NCI-H2227 (cell line): ENCODE results near the gene ITM2B.
A peak's percentile ranks its signal among the peaks of the same experiment; 100 is the strongest.

Source experiments
- DNase-seq: peaks from one replicate; lab custom pipeline; 2025; ENCODE audit not compliant: unreplicated experiment; lab: John Stamatoyannopoulos, UW

ITM2B gene

DNA sequence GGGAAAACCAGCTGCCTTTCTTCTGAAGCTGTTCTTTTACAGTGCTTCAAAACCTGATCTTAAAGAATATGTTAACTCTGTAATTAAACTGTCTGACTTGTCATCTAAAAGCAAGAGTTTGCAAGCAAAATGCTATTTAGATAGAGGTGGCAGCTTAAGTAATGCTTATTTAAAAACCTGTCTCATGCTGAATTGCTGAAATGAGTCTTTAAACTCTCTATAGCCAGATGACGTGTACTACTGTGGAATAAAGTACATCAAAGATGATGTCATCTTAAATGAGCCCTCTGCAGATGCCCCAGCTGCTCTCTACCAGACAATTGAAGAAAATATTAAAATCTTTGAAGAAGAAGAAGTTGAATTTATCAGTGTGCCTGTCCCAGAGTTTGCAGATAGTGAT is 22.9 kb downstream of the ITM2B start:
- DNase-seq, result peak; percentile 4

DNA sequence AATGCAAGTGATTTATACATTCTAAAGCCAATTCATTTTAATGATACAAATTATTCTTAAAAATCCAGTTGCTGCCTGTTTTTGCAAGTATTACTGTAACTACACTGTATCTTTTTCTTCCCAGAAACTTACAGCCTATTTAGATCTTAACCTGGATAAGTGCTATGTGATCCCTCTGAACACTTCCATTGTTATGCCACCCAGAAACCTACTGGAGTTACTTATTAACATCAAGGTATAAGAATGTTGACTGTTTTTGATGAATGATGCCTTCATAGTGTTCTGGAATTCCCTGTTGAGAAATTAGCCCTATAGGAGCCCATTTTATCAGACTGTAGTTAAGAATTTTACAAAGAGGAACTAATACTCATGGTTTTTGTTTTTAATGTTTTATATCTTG is 25.0 kb downstream of the ITM2B start:
- no peak for DNase-seq

DNA sequence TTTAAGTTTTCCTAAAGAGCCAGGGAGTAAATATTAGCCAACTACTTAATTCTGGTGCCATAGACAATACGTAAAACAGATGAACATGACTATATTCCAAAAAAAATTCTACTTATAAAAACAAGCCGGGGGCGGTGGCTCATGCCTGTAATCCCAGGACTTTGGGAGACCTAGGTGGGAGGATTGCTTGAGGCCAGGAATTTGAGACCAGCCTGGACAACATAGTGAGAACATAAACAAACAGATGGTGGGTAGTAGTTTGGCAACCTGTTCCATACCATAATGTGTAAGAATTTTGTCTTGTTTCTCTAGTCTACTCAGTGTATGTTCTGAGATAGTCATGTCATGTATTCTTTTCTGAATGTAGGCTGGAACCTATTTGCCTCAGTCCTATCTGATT is 25.4 kb downstream of the ITM2B start:
- no peak for DNase-seq

DNA sequence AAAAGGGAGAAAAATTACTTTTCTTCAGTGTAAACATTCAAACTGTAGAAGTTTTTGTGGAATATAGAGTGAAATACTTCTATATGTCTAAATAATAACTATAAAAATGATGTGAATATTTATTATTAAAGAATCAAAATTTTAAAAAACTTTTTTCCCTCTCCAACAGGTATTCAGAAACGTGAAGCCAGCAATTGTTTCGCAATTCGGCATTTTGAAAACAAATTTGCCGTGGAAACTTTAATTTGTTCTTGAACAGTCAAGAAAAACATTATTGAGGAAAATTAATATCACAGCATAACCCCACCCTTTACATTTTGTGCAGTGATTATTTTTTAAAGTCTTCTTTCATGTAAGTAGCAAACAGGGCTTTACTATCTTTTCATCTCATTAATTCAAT is 28.0 kb downstream of the ITM2B start:
- no peak for DNase-seq

DNA sequence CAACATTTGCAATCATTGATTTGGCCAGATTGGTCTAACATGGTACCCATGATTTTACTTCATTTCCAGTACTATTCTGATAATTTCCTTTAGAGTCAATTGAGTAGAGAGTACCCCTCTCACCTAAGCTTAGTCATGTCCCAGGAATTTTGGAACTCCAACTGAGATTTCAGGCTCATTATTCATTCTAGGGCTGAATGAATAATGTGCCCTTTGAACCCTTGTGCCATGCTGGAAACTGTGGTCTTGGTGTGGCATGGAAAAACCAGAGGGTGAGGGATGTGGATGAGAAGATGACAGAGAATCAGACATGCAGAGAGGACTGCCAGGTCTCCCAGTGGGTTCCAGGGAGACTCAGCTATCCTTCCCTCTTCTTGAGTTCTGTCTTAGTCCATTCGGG is 30.2 kb downstream of the ITM2B start:
- no peak for DNase-seq

DNA sequence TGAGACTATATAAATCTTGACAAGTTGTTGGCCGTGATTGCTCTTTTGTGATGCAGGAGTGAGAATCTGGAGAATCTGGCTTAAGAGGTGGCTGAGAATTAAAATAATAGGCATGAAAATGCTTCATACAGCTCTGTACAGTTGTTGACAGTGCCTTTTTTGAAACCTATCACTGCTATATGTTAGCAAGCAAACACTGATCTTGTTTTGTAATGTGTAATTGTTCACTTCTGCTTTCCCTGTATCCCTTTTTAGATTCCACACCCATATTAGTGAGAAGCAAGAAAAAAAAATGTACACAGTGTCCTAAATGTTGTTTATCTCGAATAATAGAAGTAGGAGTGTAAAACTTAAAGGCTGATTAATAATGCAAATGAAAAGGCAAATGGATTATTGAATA is 31.1 kb downstream of the ITM2B start:
- DNase-seq, result no peak

DNA sequence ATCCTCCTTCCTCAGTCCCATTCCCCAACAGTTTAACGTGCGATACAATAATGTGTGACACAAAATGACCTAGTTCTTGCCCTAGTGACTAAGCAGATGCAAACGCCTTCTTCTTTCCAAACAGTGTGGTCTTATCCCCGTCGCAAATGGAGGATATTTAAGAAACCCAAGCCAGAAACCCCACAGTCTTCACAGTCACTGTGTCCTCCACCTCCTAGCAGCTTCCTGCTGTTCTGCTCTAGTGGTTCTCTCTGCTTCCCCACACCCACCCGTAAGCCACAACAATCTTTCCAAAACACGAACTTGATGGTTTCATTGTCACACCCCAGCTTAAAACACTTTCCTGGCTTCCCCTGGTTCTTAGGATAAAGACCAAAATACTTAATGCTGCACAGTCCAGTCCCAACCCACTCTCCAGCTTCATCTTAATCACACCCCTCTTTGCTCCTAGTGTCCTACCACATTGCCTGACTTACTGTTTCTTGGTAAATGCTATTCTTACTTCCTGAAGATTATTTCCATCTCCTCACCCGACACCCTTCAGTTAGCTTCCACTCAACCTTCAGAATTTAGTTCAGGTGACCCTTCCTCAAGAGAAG is 32.3 kb downstream of the ITM2B start:
- DNase-seq, result no peak

DNA sequence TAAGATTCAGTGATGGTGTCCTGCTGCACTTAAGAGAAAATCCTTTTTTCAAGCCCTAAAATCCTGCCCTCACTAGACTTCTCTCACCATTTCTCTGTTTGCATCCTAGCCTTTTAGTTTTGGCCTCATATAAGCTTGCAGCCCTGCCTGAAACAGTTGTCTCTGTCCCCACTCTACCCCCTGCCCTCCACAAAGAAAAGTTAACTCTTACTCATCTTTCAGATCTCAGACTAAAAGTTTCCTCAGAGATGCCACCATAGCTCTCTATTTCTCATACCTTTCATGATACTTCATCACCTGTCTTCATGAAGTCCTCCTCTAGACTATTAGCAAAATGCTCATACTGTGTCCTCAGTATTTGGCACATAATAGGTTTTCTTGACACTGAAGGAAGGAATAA is 33.1 kb downstream of the ITM2B start:
- no peak for DNase-seq

DNA sequence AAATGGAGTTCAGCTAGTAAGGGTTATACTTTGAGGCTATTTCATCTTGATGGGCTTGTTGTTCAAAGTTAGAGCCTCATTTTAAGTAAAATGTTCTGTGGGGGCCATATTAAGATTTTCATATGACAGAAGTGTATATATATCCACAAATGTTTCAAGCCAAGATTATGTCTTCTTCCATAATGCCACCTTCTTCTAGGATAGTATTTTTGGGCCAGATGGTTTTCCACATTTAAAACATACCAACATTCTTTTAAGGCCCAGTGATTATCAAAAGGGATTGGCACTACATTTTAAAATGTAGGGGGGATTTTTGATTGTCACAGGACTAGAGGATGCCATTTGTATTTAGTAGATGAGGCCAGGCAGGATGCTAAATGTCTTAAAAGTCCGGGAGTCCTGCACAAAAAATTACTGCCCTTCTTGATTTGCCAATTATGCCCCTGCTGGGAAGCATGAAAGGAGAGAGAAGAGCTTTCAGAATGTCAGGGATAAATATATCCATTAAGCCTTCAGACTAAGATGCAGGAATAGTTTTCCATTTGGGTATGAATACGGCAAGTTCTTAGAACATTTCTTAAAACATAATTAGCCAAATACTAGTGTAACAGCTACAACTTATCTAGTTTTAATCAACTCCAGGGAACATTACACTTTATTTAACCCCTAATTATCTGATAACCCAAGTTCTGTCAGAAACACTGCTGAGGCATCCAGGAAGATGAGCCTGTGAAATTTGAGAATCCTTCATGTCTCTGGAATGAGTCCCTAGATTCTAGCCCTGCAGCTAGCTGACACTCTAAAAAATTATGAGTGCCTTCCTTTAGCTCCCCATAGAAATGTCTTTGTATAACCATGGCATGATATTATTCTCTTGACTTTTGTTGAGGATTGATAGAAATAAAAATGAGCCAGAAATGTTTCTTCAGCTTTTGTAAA is 34.0 kb downstream of the ITM2B start:
- peak; percentile 77 for DNase-seq

DNA sequence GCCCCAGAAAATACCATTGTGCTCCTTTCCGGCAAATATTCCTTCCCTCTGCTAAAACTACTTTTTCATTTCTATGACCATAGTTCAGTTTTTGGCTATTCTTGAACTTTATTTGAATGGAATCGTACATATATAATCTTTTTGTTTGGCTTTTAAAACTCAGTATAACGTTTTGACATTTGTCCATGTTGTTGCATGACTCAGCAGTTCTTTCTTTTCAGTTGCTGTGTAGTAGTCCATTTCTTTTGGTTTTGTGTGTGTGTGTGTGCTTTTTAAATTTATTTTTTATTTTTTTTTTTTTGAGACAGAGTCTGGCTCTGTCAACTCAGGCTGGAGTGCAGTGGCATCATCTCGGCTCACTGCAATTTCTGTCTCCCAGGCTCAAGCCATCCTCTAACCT is 35.0 kb downstream of the ITM2B start:
- no peak for DNase-seq

DNA sequence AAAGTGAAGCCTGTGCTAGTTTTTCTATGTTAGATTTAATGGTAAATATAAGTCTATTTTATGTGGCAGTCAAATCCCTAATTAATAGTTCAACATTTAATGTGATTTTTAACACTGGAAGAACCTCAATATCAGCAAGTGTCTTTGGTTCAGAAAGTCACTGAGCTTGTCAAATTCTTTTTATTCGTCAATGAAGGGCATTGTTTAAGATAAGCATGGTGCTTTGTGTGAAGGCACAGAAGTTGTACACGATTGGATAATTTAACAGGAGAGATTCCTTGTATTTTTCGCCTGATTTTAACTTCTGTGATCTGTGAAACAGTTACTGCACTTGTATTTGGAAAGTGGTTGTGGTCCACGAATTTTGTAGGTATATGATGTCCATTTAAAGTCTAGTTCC is 40.3 kb downstream of the ITM2B start:
- DNase-seq, result no peak

DNA sequence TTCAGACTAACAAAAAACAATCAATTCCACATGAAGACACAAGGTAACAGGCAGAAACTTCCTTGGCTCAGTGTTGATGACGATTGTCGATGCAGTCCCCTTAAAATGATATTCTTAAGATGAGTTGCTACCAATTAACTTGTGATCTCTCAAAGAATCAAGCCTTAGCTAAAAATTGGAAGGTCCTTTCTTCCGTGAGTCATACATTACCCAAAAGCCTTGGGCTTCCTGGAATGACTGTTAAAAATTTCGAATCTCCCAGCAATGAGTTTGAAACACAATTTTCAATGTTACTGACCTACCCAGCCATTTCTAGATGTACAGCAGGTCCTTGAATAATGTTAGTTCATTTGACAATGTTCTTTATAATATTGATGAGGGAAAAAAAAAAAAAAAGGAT is 42.5 kb downstream of the ITM2B start:
- no peak for DNase-seq

DNA sequence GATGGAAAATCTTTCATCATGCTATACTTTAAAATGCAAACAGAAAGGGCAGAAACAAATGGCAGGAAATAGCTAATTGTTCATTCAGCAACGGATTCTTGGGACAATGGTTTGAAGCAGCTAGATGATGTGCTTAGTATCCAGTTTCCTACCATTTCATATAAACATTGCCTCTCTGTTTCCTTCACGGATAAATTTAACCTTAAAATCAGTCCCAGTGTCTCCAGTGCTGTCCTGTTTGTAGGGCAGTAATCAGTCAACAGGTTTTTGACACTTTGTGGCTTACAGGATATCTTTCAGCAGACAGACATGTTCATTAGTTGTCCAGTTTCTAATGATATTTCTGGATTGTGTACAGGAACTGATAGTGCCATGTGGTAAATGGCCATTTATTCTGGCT is 45.8 kb downstream of the ITM2B start:
- no peak for DNase-seq

DNA sequence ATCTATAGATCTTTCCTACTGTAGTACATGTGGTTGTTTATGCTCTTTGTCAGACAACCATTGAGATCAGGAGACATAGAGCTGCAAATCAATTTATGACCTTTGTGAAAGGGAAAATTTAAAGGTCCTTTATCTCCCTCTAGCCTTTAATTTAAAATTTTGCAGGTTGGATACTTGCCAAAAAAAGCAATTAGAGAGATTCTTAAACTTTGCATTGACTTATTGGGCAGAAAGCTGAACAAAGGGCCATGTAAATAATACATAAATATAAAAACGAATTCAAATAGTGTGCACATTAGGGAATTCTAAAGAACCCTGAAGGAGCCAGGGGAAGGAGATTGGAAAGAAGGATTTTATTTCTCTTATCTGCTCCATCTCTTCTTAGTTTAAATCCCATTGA is 48.5 kb downstream of the ITM2B start:
- peak; percentile 29 for DNase-seq

DNA sequence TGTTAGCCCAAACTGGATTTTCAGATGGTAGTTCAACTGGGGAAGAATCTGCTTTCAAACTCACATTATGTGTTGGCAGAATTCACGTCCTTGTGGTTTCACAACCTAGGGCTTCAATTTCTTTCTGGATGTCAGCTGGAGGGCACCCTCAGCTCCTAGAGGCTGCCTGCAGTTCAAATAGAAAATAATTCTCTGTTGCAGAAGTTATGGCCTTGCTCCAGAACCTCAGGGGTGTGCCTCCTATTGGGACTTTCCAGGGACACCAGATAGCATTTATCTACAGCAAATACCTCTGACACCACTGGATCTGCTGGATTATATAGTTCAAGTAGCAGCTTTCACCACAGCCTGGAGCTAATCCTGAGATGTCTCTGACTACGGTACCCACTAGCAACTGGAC is 58.7 kb downstream of the ITM2B start:
- no peak for DNase-seq

DNA sequence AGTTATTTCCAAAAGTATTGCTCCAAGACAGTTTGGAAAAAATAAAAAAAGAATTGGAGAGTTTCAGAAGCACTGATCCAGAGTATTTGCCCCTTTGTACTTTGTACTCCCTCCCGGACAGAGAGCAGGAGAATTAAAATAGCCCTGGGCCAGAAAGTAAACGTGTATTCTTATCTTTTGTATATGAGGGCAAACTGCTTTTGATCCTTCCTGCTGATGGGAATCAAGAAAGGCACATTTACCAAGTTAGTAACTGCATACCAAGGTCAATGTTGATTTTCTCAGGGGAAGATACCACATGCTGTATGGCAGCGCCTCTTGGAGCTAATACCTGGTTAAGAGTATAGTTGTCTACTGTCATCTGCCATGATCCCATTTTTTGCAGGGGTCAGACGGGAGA is 59.6 kb downstream of the ITM2B start:
- DNase-seq, result no peak

DNA sequence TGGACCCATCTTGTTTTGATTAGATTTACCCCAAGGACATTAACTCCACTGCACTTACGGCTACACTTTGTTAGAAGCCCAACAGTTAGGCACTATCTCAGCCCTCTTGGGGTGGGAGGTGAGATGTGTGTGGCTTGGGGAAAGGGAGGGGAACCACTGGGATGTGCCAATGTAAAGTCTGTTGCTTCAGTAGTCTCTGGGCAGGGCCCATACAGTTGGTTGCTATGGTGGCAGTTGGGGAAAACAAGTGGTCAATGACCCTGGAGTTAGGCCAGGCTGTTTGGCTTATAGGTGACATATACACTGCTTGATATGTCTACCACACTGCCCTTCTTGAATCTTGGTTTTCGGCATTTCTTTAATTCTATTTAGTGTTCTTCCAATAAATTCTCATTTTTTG is 61.6 kb downstream of the ITM2B start:
- DNase-seq, result no peak

DNA sequence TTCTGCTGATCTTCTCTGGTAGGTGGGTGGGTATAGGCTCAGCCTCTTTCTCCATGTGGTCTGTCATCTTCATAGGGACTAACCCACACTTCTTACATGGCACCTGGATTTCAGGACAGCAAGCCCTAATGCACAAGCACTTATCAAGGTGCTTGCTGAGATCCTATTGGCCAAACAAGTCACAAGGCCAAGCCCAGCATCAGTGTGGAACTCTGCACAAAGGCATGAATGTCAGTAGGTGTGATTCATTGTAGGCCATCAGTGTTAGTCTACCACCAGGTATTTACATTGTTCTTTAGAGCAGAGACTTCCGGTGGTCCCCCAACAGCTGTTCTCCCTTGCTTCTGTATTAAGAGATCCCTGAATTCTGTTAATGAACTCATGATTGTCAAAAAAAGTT is 62.3 kb downstream of the ITM2B start:
- no peak for DNase-seq

DNA sequence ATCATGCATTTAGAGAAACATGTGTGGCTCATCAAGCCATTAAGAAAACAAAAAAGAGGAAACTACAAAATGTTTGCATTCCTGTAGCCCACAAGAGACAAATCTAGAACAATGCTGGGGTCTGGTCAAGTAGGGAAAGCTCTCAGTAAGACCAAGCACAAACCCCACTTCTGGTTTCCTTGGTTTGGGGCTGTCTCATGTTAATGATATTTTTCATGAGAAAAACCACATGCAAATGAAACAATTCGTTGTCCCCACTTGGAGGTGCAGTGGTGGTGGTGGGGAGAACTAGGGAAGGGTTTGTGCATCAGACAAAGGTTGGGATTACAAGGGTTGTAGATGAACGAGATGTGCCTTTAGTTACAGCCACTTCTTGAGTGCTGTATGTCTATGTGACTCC is 63.5 kb downstream of the ITM2B start:
- DNase-seq, result no peak

DNA sequence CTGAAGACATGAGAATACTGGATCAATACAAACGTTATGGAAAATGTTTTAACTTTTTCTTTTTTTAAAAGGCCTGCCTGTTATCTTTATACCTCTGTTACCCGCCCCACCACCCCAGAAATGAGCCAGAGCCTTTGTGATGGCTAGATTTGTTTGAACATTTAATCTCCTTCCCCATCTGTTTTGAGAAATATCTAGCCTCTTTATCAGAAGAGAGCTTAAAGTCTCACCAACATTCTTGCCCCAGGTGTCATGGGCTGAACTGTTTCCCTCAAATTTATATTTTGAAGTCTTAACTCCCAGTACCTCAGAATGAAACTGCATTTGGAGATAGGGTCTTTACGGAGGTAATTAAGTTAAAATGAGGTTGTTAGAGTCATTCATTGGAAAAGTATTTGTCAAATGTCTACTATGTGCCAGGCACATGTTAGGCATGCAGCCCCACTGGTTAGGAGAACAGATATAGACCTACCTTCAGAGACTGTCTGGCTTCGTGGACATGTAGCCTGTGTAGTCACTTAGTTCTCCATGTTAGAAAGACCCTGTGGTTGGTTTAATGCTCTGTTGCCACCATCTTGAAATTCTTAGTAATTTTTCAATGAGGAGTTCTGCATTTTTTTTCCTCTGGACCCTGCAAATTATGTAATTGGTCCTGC is 64.3 kb downstream of the ITM2B start:
- DNase-seq, result peak; percentile 13

DNA sequence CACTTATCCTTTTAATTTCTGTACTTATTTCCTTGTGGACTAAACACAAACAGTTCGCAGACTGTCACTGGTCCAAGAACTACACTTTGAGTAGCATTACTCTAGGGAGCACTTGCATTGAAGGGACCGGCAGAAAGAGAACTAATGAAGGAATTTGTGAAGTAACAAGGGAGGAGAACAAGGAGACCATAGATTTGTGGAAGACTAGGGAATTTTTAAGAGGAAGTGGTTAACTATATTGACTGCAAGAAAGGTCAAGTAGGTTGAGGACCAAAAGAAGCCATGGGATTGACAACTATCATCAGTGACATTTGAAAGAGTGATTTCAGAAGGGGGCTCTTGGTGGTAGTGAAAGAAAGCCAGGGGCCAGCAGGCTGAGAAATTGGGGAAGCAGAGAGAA is 66.6 kb downstream of the ITM2B start:
- DNase-seq, result no peak

DNA sequence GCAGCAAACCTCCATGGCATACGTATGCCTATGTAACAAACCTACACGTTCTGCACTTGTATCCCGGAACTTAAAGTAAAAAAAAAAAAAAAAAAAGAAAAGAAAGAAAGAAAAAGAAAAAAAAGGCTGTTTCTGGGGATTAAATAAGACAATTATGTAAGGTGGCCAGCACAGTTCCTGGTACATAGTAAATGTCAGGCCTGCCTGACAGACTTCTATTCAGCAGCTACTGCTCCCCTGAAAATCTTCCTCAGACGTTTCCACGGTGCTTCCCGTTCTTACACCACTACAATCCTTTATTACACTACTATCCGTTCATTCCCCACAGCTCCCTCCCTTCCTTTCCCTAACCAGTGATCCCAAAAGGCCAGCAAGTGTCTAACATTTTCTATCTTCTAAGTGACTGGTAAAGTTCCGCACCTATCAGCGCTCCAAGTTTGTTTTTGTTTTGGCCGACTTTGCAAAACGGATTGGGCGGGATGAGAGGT is 69.9 kb downstream of the ITM2B start:
- DNase-seq, result no peak
